ENCODE results near the gene KIAA1958.

DNA sequence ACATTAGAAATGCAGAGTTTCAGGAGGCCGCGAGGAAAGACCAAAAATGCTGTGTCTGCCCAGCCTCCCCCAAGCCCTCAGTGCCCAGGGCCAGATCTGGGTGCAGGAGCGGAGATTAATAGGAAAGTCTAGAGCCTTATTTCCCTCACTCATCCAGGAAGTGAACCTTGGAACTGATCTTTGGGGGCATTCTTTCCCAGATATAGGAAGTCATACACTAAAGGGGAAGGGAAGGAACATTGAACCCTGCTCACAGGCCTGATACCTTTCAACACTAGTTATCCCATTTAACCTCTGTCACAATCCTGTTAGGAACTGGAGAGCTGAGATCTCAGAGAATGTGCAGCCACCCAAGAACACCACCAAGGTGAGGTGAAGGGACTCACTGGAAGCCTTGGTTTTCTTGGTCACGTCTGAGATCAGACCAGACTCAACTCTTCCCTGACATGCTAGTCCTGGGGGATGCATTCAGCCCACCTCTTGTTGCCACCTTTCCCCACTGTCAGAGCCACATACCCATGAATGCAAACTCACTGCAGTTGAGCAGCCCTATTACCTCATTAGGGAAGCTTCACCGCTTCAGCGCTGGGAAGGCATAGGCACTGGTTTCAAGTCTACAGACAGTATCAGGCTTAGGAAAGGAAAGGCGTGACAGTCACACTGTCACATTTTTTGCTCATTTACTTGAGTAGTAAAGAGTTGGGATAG lies 95.0 kb downstream of the KIAA1958 start:
- TF ChIP-seq, protein P1, sequence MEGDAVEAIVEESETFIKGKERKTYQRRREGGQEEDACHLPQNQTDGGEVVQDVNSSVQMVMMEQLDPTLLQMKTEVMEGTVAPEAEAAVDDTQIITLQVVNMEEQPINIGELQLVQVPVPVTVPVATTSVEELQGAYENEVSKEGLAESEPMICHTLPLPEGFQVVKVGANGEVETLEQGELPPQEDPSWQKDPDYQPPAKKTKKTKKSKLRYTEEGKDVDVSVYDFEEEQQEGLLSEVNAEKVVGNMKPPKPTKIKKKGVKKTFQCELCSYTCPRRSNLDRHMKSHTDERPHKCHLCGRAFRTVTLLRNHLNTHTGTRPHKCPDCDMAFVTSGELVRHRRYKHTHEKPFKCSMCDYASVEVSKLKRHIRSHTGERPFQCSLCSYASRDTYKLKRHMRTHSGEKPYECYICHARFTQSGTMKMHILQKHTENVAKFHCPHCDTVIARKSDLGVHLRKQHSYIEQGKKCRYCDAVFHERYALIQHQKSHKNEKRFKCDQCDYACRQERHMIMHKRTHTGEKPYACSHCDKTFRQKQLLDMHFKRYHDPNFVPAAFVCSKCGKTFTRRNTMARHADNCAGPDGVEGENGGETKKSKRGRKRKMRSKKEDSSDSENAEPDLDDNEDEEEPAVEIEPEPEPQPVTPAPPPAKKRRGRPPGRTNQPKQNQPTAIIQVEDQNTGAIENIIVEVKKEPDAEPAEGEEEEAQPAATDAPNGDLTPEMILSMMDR (IDR thresholded peaks at IDR 0.05): no peak
- TF ChIP-seq POLR2A (IDR thresholded peaks at IDR 0.05): no peak

Measured in body of pancreas (tissue), 4 donors.